ENCODE data around the gene DAO.

DNA sequence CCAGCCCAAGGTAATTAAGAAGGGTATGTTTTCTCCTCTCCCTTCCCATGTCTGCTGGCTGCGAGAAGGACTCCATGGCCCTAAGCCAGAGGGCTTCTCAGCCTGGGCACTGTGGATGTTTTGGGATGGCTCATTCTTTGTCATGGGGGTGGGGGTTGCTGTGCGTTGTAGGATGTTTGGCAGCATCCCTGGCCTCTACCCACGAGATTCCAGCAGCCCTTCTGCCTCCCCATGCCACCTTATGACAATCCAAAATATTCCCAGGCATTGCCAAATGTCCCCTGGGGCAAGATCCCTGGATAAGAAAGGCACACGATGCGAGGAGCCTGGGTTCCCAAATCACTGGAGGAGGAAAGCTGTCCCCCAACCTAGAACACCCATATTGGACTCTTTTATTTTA is 36.4 kb downstream of the DAO start:
- TF ChIP-seq CTCF (IDR thresholded peaks at IDR 0.05) (no peak), POLR2A (IDR thresholded peaks at IDR 0.05) (no peak)

All from stomach (tissue), 4 donors.